GM12878 (cell line): ENCODE results near the gene CCDC12. TPM values are rescaled to one million over a fixed set of nuclear protein-coding genes. Genes with fewer than 3 reads are reported as not detected.

Experiments used
- ATAC-seq: fragments of 200-7000 bp; cut with Tn5 transposase; 3 replicates; pipeline ENCODE4 v1.9.1; 2020; ENCODE audit warnings: mild to moderate bottlenecking, moderate library complexity
- BruUV-seq: library from RNA; stranded (reverse); fragments of 400-500 nt; replicated peaks from 2 replicates; lab custom pipeline; 2021; lab: Mats Ljungman, UMichigan
- CTCF ChIA-PET: fragments of 300-600 bp; sonication (Branson Sonifier 250); formaldehyde crosslinking; extraction: SDS; loops from one replicate; lab custom pipeline; 2021; ENCODE audit warnings: inconsistent platforms; lab: Yijun Ruan, JAX
- POLR2A ChIA-PET: fragments of 350-600 bp; formaldehyde crosslinking; extraction: SDS; loops from one replicate; lab custom pipeline; 2021; ENCODE audit warnings: inconsistent platforms; lab: Charles Lee
- RAD21 ChIA-PET: fragments of 300-600 bp; sonication (Branson Sonifier 250); formaldehyde crosslinking; loops from one replicate; lab custom pipeline; 2023; ENCODE audit warnings: antibody characterized with exemption; ENCODE audit not compliant: unreplicated experiment; lab: Charles Lee
- SMC1A ChIA-PET: fragments of 300-600 bp; sonication (Branson Sonifier 250); formaldehyde crosslinking; loops from one replicate; lab custom pipeline; 2023; ENCODE audit not compliant: unreplicated experiment, uncharacterized antibody; lab: Charles Lee
- DNase-seq: peaks from one replicate; pipeline ENCODE4 v3.0.0-alpha.2; 2011; ENCODE audit warnings: low read depth, low spot score
- FAIRE-seq: peaks from 3 replicates; lab custom pipeline; 2011; peaks lifted over from hg19 to GRCh38; lab: Jason Lieb, UNC
- H2AFZ ChIP-seq: 2 replicates; pipeline ENCODE4 v1.6.0; 2011; ENCODE audit warnings: low read depth, low read length, control low read depth; ENCODE audit not compliant: control insufficient read depth
- H3K27ac ChIP-seq: 2 replicates; pipeline ENCODE4 v1.5.1; 2011; ENCODE audit warnings: control low read depth; ENCODE audit not compliant: control insufficient read depth, insufficient read depth
- H3K27me3 ChIP-seq, 2 experiments: replicated peaks in 1 of 2; 2 replicates each; pipeline versions ENCODE4 v1.6.0 to v1.6.1; 2011; ENCODE audit warnings: low read length in 1 of 2; ENCODE audit not compliant: control insufficient read depth in 2 of 2, insufficient read depth in 2 of 2
- H3K36me3 ChIP-seq, 2 experiments: 2 replicates each; pipeline ENCODE4 v1.5.1; 2011; ENCODE audit warnings: low read length in 1 of 2; ENCODE audit not compliant: control insufficient read depth in 2 of 2, insufficient read depth in 2 of 2
- H3K4me1 ChIP-seq: 2 replicates; pipeline ENCODE4 v1.6.1; 2011; ENCODE audit warnings: mild to moderate bottlenecking, low read length, moderate library complexity, mixed read lengths; ENCODE audit not compliant: control insufficient read depth, insufficient read depth
- H3K4me2 ChIP-seq: 2 replicates; pipeline ENCODE4 v1.6.0; 2011; ENCODE audit warnings: control low read depth; ENCODE audit not compliant: control insufficient read depth, insufficient read depth
- H3K4me3 ChIP-seq: fragments of 200-600 bp; sonication (generic); 2 replicates; pipeline ENCODE4 v1.5.1; 2016
- H3K79me2 ChIP-seq: 2 replicates; pipeline ENCODE4 v1.6.0; 2011; ENCODE audit warnings: low read length; ENCODE audit not compliant: control insufficient read depth, insufficient read depth
- H3K9ac ChIP-seq: 2 replicates; pipeline ENCODE4 v1.8.0; 2011; ENCODE audit warnings: low read length, control low read depth, mixed read lengths; ENCODE audit not compliant: control insufficient read depth, insufficient read depth
- H3K9me3 ChIP-seq: replicated peaks from 3 replicates; pipeline ENCODE4 v1.5.1; 2011; ENCODE audit warnings: mild to moderate bottlenecking, low read length; ENCODE audit not compliant: control insufficient read depth, insufficient read depth
- H4K20me1 ChIP-seq: 2 replicates; pipeline ENCODE4 v1.6.0; 2011; ENCODE audit not compliant: control insufficient read depth, insufficient read depth
- CTCF ChIP-seq, 3 experiments: IDR thresholded peaks in 2 of 3; conservative IDR thresholded peaks in 1 of 3; 2 replicates each; pipeline ENCODE4 v1.5.1; 2011; ENCODE audit warnings: low read depth in 3 of 3, low read length in 3 of 3, mild to moderate bottlenecking in 3 of 3, control low read depth in 2 of 3, moderate library complexity in 2 of 3, inconsistent platforms in 1 of 3, mixed read lengths in 1 of 3; ENCODE audit not compliant: control insufficient read depth in 2 of 3, insufficient read depth in 1 of 3; ENCODE audit errors: extremely low read depth in 1 of 3
- FOS ChIP-seq: IDR thresholded peaks from 3 replicates; pipeline ENCODE4 v1.6.1; 2011; ENCODE audit warnings: borderline replicate concordance; ENCODE audit not compliant: insufficient read length; ENCODE audit errors: extremely low read depth
- HDGF ChIP-seq: fragments of 450-650 bp; IDR thresholded peaks from 2 replicates; pipeline ENCODE4 v1.6.1; 2016; ENCODE audit warnings: antibody characterized with exemption
- IKZF2 ChIP-seq, 2 experiments: fragments of 450-650 bp; IDR thresholded peaks; 2 replicates each; pipeline ENCODE4 v1.6.1; 2017; ENCODE audit warnings: mild to moderate bottlenecking in 2 of 2, moderate library complexity in 2 of 2
- POLR2A ChIP-seq: IDR thresholded peaks from 2 replicates; pipeline ENCODE4 v1.6.1; 2011; ENCODE audit warnings: low read depth, mild to moderate bottlenecking, low read length
- POLR2AphosphoS5 ChIP-seq: IDR thresholded peaks from 2 replicates; pipeline ENCODE4 v1.6.1; 2011; ENCODE audit warnings: mild to moderate bottlenecking, low read length, inconsistent platforms
- RAD51 ChIP-seq: fragments of 450-650 bp; IDR thresholded peaks from 2 replicates; pipeline ENCODE4 v1.6.1; 2016; ENCODE audit warnings: moderate library complexity, mild to moderate bottlenecking, inconsistent platforms
- RUNX3 ChIP-seq: IDR thresholded peaks from 2 replicates; pipeline ENCODE4 v1.6.1; 2012; ENCODE audit warnings: low read length, inconsistent platforms
- SP1 ChIP-seq: IDR thresholded peaks from one replicate; pipeline ENCODE4 v1.6.1; 2011; ENCODE audit warnings: low read depth, low read length
- SREBF1 ChIP-seq: IDR thresholded peaks from 2 replicates; pipeline ENCODE4 v1.6.1; 2012; ENCODE audit warnings: mild to moderate bottlenecking, low read length
- TCF3 ChIP-seq: IDR thresholded peaks from 2 replicates; pipeline ENCODE4 v1.6.1; 2012; ENCODE audit warnings: low read depth, mild to moderate bottlenecking, low read length, borderline replicate concordance; ENCODE audit not compliant: insufficient read depth
- ZBED1 ChIP-seq: IDR thresholded peaks from 2 replicates; pipeline ENCODE4 v1.6.1; 2016; ENCODE audit warnings: borderline replicate concordance
- WGBS: methylation state at CpG from one replicate; pipeline ENCODE4 v1.1.6; 2016; ENCODE audit warnings: low lambda C conversion rate; ENCODE audit not compliant: insufficient replicate concordance, insufficient coverage; ENCODE audit errors: missing lambda C conversion rate; 5-methylcytosine and 5-hydroxymethylcytosine counted together
- in situ Hi-C: fragments of 300-500 bp; cut with MboI; formaldehyde crosslinking; loops from 9 replicates; pipeline ENCODE4 v1.14.3; 2018; ENCODE audit warnings: mixed read lengths
- intact Hi-C: fragments of 100-400 bp; cut with micrococcal nuclease; formaldehyde crosslinking; loops from one replicate; pipeline ENCODE4 v1.14.2; 2022; ENCODE audit not compliant: unreplicated experiment
- polyA plus RNA-seq, 11 experiments: library from polyadenylated mRNA; depleted of rRNA in 4 of 11; unstranded in 6 of 11; stranded (reverse) in 5 of 11; fragments of >200 nt; fragmentation: Nextera tagmentation in 4 of 11; fragmentation: Illumina TruSeq in 1 of 11; extraction: Ambion mirVana in 4 of 11; extraction: Trizol in 1 of 11; gene quantifications; 1 replicate in 1 of 11; 2 replicates in 10 of 11; pipeline versions ENCODE4 v1.2.1 to v1.2.3, GENCODE V29; 2011 to 2016; ENCODE audit warnings: inconsistent platforms in 2 of 11, missing spikeins in 2 of 11, low read depth in 1 of 11
- total RNA-seq, 4 experiments: library from RNA; depleted of rRNA in 3 of 4; stranded (reverse); fragments of >200 nt in 3 of 4; fragmentation: Illumina TruSeq in 1 of 4; extraction: Trizol in 1 of 4; gene quantifications; 2 replicates each; pipeline versions ENCODE4 v1.2.1 to v1.2.3, GENCODE V29; 2013 to 2021
- TF ChIP-seq, protein P1 (sequence below): IDR thresholded peaks from 2 replicates; pipeline ENCODE4 v1.6.1; 2011; ENCODE audit warnings: borderline replicate concordance, low read depth, mild to moderate bottlenecking, moderate library complexity, mixed read lengths, low read length; ENCODE audit not compliant: insufficient read depth; ENCODE audit errors: extremely low read length

Gene CCDC12
- total and polyA plus RNA-seq, 10 of the 15 experiments (the other 5 are each of a cell fraction or from before 2014, with no cell fraction given): 9.2 to 91.4 (median 61.3) TPM

DNA sequence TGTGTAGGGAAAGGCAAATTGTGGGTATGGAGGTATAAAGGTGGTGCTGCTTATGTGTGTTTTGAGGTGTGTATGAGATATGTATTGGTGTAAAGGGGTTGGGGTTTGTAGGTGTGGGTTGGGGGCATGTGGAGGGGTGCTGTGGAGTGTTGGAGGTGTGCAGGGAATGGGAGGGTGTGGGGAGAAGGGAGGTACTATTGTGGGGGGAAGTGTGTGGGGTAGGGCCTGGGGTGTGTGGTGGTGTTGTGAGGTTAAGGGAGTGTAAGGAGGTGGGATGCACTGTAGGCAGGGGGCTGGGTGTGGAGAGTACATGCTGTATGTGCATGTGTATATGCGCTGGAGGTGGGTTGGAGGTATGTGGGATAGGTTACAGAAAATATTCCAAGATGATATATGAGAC is 15.7 kb downstream of the CCDC12 start:
- no peak for DNase-seq
- ChIA-PET SMC1A (interaction anchor here (1.2 to 17.2 kb wide), 5 partner anchors 9 to 37 kb away, joined by 3 to 298 read pairs (median 9); no protein-coding TSS in a partner anchor), RAD21 (interaction anchor here (1.9 to 4.0 kb wide), 2 partner anchors 14 to 18 kb away, joined by 5 to 18 read pairs; partner anchors contain the start of gene NBEAL2), POLR2A (interaction anchor here (2.9 to 3.3 kb wide), 2 partner anchors 13 kb away, joined by 19 to 21 read pairs; no protein-coding TSS in a partner anchor), CTCF (interaction anchor here (0.8 to 5.4 kb wide), 5 partner anchors 6 to 48 kb away, joined by 3 to 31 read pairs (median 3); no protein-coding TSS in a partner anchor)
- H3K27ac ChIP-seq: peak overlapping the region; percentile 38
- peaks cover 3% of the 10 kb centered on the region; the same call in 2 of the 3 replicates for H3K9me3 ChIP-seq
- no peak for TF ChIP-seq RUNX3
- 0 out of 2 replicates have a peak, but pooled peaks have one; percentile 77 for TF ChIP-seq HDGF
- H2AFZ ChIP-seq: no peak overlapping the region
- FAIRE-seq: no peak
- H4K20me1 ChIP-seq: peaks cover 7% of the 10 kb centered on the region; the same call in 1 of the 2 replicates
- in situ Hi-C loops (no loop called here), intact Hi-C loops (no loop called here)
- H3K79me2 ChIP-seq: peaks cover 81% of the 10 kb centered on the region
- no peaks in the 10 kb centered on the region for H3K27me3 ChIP-seq
- no peak overlapping the region for H3K4me3 ChIP-seq
- no peak overlapping the region for H3K9ac ChIP-seq
- ATAC-seq: no peak
- peaks cover 9 to 18% of the 10 kb centered on the region in 2 experiments; a peak in 3 of 4 replicates for H3K36me3 ChIP-seq
- peak overlapping the region; percentile 34; the same call in 1 of the 2 replicates for H3K4me2 ChIP-seq
- peaks cover 55% of the 10 kb centered on the region for H3K4me1 ChIP-seq
- WGBS: 100% methylated on average over 1 of the region's 1 CpG
- BruUV-seq: no TSS peak

GRCh38 chr3:46960081-46960701 is 16.4 kb downstream of the CCDC12 start:
- WGBS: 57% methylated on average over 4 of the region's 4 CpGs
- POLR2A ChIA-PET: interaction anchor here (0.6 to 3.3 kb wide), 7 partner anchors 10 to 151 kb away, joined by 4 to 21 read pairs (median 19); partner anchors contain the start of gene NBEAL2
- H3K4me1 ChIP-seq: peaks cover 55% of the 10 kb centered on the region
- in situ Hi-C loops: no loop called here
- 0 out of 2 replicates have a peak overlapping the region, but pooled peaks have one; percentile 9 for H3K9ac ChIP-seq
- peaks cover 3% of the 10 kb centered on the region; the same call in 2 of the 3 replicates for H3K9me3 ChIP-seq
- H3K36me3 ChIP-seq: peaks cover 7 to 12% of the 10 kb centered on the region in 2 experiments; a peak in 3 of 4 replicates
- peak; percentile 65 for ATAC-seq
- peaks cover 81% of the 10 kb centered on the region for H3K79me2 ChIP-seq
- SMC1A ChIA-PET: interaction anchor here (0.6 to 17.2 kb wide), 9 partner anchors 9 to 1304 kb away, joined by 3 to 298 read pairs (median 9); no protein-coding TSS in a partner anchor
- intact Hi-C loops: no loop called here
- DNase-seq: no peak
- H3K4me2 ChIP-seq: peak overlapping the region; percentile 34; the same call in 1 of the 2 replicates
- H3K27me3 ChIP-seq: no peaks in the 10 kb centered on the region
- H3K27ac ChIP-seq: peak overlapping the region; percentile 38
- FAIRE-seq: no peak
- RAD21 ChIA-PET: interaction anchor here (0.9 to 4.9 kb wide), 6 partner anchors 11 to 34 kb away, joined by 3 to 38 read pairs (median 4); partner anchors contain the start of gene NBEAL2
- no peak overlapping the region for H2AFZ ChIP-seq
- CTCF ChIA-PET: interaction anchor here (0.8 to 5.4 kb wide), 5 partner anchors 7 to 49 kb away, joined by 3 to 31 read pairs (median 3); no protein-coding TSS in a partner anchor
- peaks cover 6% of the 10 kb centered on the region for H4K20me1 ChIP-seq
- no peak overlapping the region for H3K4me3 ChIP-seq
- no TSS peak for BruUV-seq
- TF ChIP-seq, protein P1, sequence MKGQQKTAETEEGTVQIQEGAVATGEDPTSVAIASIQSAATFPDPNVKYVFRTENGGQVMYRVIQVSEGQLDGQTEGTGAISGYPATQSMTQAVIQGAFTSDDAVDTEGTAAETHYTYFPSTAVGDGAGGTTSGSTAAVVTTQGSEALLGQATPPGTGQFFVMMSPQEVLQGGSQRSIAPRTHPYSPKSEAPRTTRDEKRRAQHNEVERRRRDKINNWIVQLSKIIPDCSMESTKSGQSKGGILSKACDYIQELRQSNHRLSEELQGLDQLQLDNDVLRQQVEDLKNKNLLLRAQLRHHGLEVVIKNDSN: no peak
- TF ChIP-seq RAD51: no peak
- TF ChIP-seq TCF3: no peak
- TF ChIP-seq ZBED1: no peak
- no peak for TF ChIP-seq POLR2A
- TF ChIP-seq FOS: no peak
- no peak for TF ChIP-seq CTCF (IDR thresholded peaks at IDR 0.05 in 2 of 3, conservative IDR thresholded peaks at IDR 0.05 in 1 of 3; ENCODE audit: control insufficient read depth in 2 of 3, extremely low read depth in 1 of 3, insufficient read depth in 1 of 3, low read depth in 3 of 3, low read length in 3 of 3)
- TF ChIP-seq SP1: no peak
- TF ChIP-seq POLR2AphosphoS5: no peak
- peak; percentile 30 to 48; a peak in 2 of 4 replicates for TF ChIP-seq IKZF2 (IDR thresholded peaks at IDR 0.05)
- TF ChIP-seq SREBF1: no peak
